SH-SY5Y (cell line): ENCODE measurements around the gene PLCL2.

Source experiments
- GATA2 ChIP-seq: IDR thresholded peaks from 2 replicates; pipeline ENCODE4 v1.6.1; 2011; ENCODE audit warnings: mild to moderate bottlenecking, low read depth, low read length
- GATA3 ChIP-seq: IDR thresholded peaks from 2 replicates; pipeline ENCODE4 v1.6.1; 2011; ENCODE audit warnings: low read depth, mild to moderate bottlenecking, low read length, moderate library complexity

DNA sequence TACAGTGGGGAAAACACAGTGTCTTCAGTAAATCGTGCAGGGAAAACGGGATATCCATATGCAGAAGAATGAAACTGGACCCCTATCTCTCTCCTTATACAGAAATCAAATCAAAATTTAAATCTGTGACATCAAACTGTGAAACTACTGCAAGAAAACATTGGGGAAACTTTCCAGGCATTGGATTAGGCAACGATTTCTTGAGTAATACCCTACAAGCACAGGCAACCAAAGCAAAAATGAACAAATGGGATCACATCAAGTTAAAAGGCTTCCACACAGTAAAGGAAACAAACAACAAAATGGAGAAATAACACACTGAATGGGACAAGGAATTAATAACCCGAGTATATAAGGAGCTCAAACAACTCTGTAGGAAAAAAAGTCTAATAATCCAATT, 165.3 kb downstream of the PLCL2 start:
- TF ChIP-seq GATA3 (no peak), GATA2 (no peak)
